Mucosa of descending colon (tissue), 3 donors: ENCODE measurements around the gene MAN1B1. TPM values are rescaled to one million over a fixed set of nuclear protein-coding genes. Genes with fewer than 3 reads are reported as not detected.

Experiments used
- ATAC-seq: fragments of 200-7000 bp; cut with Tn5 transposase; one replicate; pipeline ENCODE4 v1.9.1; 2020; ENCODE audit warnings: mild to moderate bottlenecking, moderate library complexity
- DNase-seq, 3 donors: peaks; one replicate each; pipeline ENCODE4 v3.0.0-alpha.2; 2020
- H3K36me3 ChIP-seq: fragments of 200-600 bp; one replicate; pipeline ENCODE4 v1.8.0; 2021; ENCODE audit warnings: low read depth, mild to moderate bottlenecking
- H3K4me1 ChIP-seq: fragments of 200-600 bp; one replicate; pipeline ENCODE4 v1.8.0; 2021; ENCODE audit warnings: low read depth, mild to moderate bottlenecking
- H3K4me3 ChIP-seq: fragments of 200-600 bp; one replicate; pipeline ENCODE4 v1.8.0; 2021; ENCODE audit warnings: mild to moderate bottlenecking
- H3K9me3 ChIP-seq: fragments of 200-600 bp; one replicate; pipeline ENCODE4 v1.8.0; 2021; ENCODE audit warnings: mild to moderate bottlenecking
- CTCF ChIP-seq: fragments of 200-600 bp; IDR thresholded peaks from one replicate; pipeline ENCODE4 v1.8.0; 2022; ENCODE audit warnings: antibody characterized with exemption, mild to moderate bottlenecking
- intact Hi-C, 2 donors: fragments of 100-400 bp; cut with DNase I in 1 of 2; cut with micrococcal nuclease in 1 of 2; formaldehyde crosslinking; loops; one replicate each; pipeline versions ENCODE4 v1.11.0 to v1.11.1; 2022; cut with DNase I, micrococcal nuclease
- total RNA-seq, 3 donors: library from RNA; stranded (reverse); fragmentation: NEBNext Ultra II Directional in 2 of 3; extraction: Animal tissue kit (Norgen Biotek cat#: 25700) in 2 of 3; gene quantifications; one replicate each; pipeline versions ENCODE4 v1.2.1 to v1.2.4, GENCODE V29; 2021 to 2023
- donor health status: DM: no; HTN: no; CAD: no; lungs with moderate emphysema.
- donor health status: DM: no; HTN: no; CAD: no.
- donor health status: DM: no; HTN: yes; CAD: no.

Gene MAN1B1
- total RNA-seq, 3 donors from 2014 or later, result 36.1 to 55.4 (median 52.7) TPM

GRCh38 chr9:137089232-137089947 is 2.6 kb downstream of the MAN1B1 start:
- TF ChIP-seq CTCF, result no peak
- Histone ChIP-seq H3K4me1 (peaks cover 21% of the 10 kb centered on the region), H3K4me3 (no peak overlapping the region), H3K9me3 (no peaks in the 10 kb centered on the region), H3K36me3 (peaks cover 5% of the 10 kb centered on the region)
- no peak for ATAC-seq
- intact Hi-C loops, result no loop called here
- DNase-seq, result peak in 1 of 3 donors; percentile 44

- TF ChIP-seq CTCF, result no peak
- H3K36me3 ChIP-seq, result no peaks in the 10 kb centered on the region
- H3K9me3 ChIP-seq, result no peaks in the 10 kb centered on the region
- DNase-seq (peak; percentile 57 to 75 (median 66)), ATAC-seq (peak; percentile 90)
- H3K4me3 ChIP-seq, result no peak overlapping the region
- intact Hi-C loops, result no loop called here
- no peaks in the 10 kb centered on the region for H3K4me1 ChIP-seq
Observed at GRCh38 chr9:137095664-137096517, 9.1 kb downstream of the MAN1B1 start.

GRCh38 chr9:137096785-137097546 is 10.2 kb downstream of the MAN1B1 start:
- ATAC-seq, result no peak
- no peak for DNase-seq
- Histone ChIP-seq H3K4me3 (no peak overlapping the region), H3K9me3 (no peaks in the 10 kb centered on the region), H3K36me3 (peaks cover 5% of the 10 kb centered on the region), H3K4me1 (no peaks in the 10 kb centered on the region)
- TF ChIP-seq CTCF, result no peak
- intact Hi-C loops, result no loop called here

- intact Hi-C loops, result no loop called here
- no peak for ATAC-seq
- Histone ChIP-seq H3K9me3 (no peaks in the 10 kb centered on the region), H3K4me3 (no peak overlapping the region), H3K4me1 (no peaks in the 10 kb centered on the region), H3K36me3 (peaks cover 5% of the 10 kb centered on the region)
- TF ChIP-seq CTCF, result no peak
- DNase-seq, result no peak
Observed at GRCh38 chr9:137097761-137098462, 11.1 kb downstream of the MAN1B1 start.

GRCh38 chr9:137099231-137099630 is 12.4 kb downstream of the MAN1B1 start:
- no peak overlapping the region for H3K4me3 ChIP-seq
- no peak for DNase-seq
- no peak for ATAC-seq
- no peaks in the 10 kb centered on the region for H3K9me3 ChIP-seq
- intact Hi-C loops, result no loop called here
- H3K4me1 ChIP-seq, result no peaks in the 10 kb centered on the region
- peaks cover 5% of the 10 kb centered on the region for H3K36me3 ChIP-seq
- TF ChIP-seq CTCF, result no peak
